Subcutaneous abdominal adipose tissue (tissue), 5 donors: ENCODE measurements around the gene PPP1R15A.

Experiments
- H3K27ac ChIP-seq: one replicate; pipeline ENCODE4 v1.7.0; 2013; ENCODE audit warnings: low read depth, mild to moderate bottlenecking, inconsistent platforms, low read length, moderate library complexity
- H3K27me3 ChIP-seq, 5 donors: one replicate each; pipeline ENCODE4 v1.7.0; 2013; ENCODE audit warnings: low read length in 5 of 5, inconsistent platforms in 1 of 5; ENCODE audit not compliant: control insufficient read depth in 5 of 5, insufficient read depth in 4 of 5
- H3K36me3 ChIP-seq, 5 donors: one replicate each; pipeline ENCODE4 v1.7.0; 2013; ENCODE audit warnings: low read length in 5 of 5; ENCODE audit not compliant: control insufficient read depth in 5 of 5, insufficient read depth in 5 of 5
- H3K4me1 ChIP-seq, 5 donors: one replicate each; pipeline ENCODE4 v1.7.0; 2013; ENCODE audit warnings: low read length in 5 of 5, mild to moderate bottlenecking in 3 of 5, moderate library complexity in 1 of 5; ENCODE audit not compliant: control insufficient read depth in 5 of 5, insufficient read depth in 5 of 5
- H3K4me3 ChIP-seq, 5 donors: one replicate each; pipeline ENCODE4 v1.7.0; 2013; ENCODE audit warnings: low read length in 5 of 5, low read depth in 1 of 5
- H3K9ac ChIP-seq, 5 donors: one replicate each; pipeline ENCODE4 v1.7.0; 2013; ENCODE audit warnings: low read length in 5 of 5, mild to moderate bottlenecking in 4 of 5, moderate library complexity in 3 of 5
- H3K9me3 ChIP-seq, 5 donors: one replicate each; pipeline ENCODE4 v1.7.0; 2013; ENCODE audit warnings: low read length in 5 of 5; ENCODE audit not compliant: control insufficient read depth in 5 of 5
- donor health status: healthy.
- donor health status: healthy.
- donor health status: healthy.
- donor health status: healthy.
- donor health status: healthy.

PPP1R15A gene

DNA sequence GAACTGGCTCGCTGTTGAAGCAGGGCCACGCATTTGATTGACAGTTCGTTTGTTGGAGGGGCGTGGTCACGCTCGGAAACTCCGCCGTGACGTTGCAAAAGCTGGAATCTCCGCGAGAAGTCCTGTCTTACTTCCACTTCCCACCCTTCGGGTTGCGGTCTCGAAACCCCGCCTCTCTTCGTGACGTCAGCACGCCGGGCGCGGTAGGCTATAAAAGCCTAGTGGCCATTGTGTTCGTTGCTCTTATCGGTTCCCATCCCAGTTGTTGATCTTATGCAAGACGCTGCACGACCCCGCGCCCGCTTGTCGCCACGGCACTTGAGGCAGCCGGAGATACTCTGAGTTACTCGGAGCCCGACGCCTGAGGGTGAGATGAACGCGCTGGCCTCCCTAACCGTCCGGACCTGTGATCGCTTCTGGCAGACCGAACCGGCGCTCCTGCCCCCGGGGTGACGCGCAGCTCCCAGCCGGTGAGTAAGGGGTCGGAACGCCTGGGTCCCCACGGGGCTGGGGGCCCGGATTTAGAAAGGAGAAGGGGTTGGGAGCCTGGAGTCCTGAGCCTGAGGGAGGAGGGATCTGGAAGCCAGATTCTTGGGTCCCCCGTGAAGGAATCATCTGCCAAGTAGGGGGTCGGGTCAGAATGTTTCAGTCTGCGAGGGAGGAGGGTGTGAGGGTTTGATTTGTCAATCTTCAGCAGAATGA, at the start of gene PPP1R15A:
Gene PPP1R15A, plus strand, starts transcription at position 240 of the 702 bp plus-strand sequence. CDS start 813 bp downstream, outside the sequence.
- Histone ChIP-seq H3K4me1 (peaks cover 6 to 56% (median 43%) of the 10 kb centered on the region in 5 donors), H3K36me3 (peaks cover 0 to 41% (median 30%) of the 10 kb centered on the region in 5 donors), H3K27ac (peak within 1 kb of the TSS; percentile 100), H3K27me3 (peaks cover 0 to 7% (median 2%) of the 10 kb centered on the region in 5 donors), H3K4me3 (peak within 1 kb of the TSS; percentile 89 to 99 (median 91)), H3K9me3 (no peaks in the 10 kb centered on the region), H3K9ac (peak within 1 kb of the TSS; percentile 95 to 100 (median 97))

DNA sequence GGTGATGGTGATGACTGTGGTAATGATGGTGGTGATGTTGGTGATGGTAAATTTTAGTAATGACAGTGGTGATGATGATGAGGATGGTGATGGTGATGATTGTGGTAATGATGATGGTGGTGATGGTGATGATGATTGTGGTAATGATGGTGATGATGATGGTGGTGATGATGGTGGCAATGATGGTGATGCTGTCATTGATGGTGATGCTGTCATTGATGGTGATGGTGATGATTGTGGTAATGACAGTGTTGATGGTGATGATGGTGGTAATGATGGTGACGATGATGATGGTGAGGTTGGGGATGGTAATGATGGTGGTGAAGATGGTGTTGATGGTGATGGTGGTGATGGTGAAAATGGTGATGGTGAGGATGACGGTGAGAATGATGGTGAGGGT, 49.7 kb upstream of the PPP1R15A start:
- Histone ChIP-seq H3K36me3 (peaks cover 0 to 8% (median 0%) of the 10 kb centered on the region in 5 donors), H3K9ac (no peak overlapping the region), H3K27me3 (no peaks in the 10 kb centered on the region), H3K4me1 (peaks cover 7 to 12% (median 10%) of the 10 kb centered on the region in 5 donors), H3K9me3 (no peaks in the 10 kb centered on the region), H3K4me3 (no peak overlapping the region), H3K27ac (no peak overlapping the region)

DNA sequence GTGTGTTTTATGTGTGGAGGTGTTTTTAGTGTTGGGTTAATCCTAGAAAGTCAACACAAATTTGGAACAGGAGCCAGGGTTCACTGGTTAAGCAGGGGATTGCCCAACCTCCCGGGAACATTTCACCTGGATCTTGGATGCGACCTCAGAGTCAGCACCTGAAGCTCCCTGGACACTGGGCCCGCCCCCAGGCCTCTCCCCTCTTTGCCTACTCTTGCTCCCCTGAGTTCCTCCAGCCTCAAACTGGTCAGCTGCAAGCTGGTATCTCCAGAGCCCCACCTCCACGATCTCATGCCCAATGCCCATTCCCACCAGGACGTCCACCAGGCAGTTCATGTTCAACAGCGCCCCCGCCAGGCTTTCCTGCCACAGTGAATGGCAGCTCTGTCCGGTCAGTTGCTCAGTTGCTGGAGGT, 45.6 kb upstream of the PPP1R15A start:
- Histone ChIP-seq H3K27me3 (no peaks in the 10 kb centered on the region), H3K4me1 (no peaks in the 10 kb centered on the region), H3K9ac (no peak overlapping the region), H3K9me3 (no peaks in the 10 kb centered on the region), H3K36me3 (peaks cover 0 to 12% (median 0%) of the 10 kb centered on the region in 5 donors), H3K4me3 (no peak overlapping the region), H3K27ac (no peak overlapping the region)

DNA sequence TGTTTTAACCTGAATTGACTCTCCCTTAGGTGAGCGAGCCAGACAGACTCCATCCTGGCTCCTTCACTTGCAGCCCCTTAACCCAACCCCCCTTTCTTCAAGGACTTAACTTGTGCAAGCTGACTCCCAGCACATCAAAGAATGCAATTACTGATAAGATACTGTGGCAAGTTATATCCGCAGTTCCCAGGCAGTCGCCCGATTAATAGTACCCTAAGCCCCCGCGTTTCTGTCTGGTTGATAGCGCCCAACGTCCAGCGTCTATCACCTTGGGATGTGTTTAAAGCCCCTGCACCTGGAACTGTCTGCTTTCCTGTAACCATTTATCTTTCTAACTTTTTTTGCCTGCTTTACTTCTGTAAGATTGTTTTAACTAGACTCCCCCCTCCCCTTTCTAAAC, 42.1 kb upstream of the PPP1R15A start:
- Histone ChIP-seq H3K9ac (no peak overlapping the region), H3K27me3 (no peaks in the 10 kb centered on the region)

DNA sequence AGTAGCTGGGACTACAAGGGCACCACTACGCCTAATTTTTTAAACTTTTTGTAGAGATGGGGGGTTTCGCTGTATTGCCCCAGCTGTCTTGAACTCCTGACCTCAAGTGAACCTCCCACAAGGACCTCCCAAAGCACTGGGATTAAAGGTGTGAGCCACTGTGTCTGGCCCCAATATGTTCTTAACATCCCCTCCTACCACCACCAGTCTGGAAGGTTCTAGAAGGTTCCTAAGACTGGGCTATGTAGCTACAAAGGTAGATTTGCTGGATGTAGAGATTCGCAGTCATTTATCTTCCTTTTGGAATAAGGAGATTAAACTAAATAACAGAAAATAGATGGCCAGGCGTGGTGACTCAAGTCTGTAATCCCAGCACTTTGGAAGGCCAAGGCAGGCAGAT, 41.3 kb upstream of the PPP1R15A start:
- peaks cover 0 to 15% (median 0%) of the 10 kb centered on the region in 5 donors for H3K36me3 ChIP-seq
- no peaks in the 10 kb centered on the region for H3K27me3 ChIP-seq
- H3K27ac ChIP-seq: no peak overlapping the region
- H3K4me1 ChIP-seq: peaks cover 0 to 8% (median 5%) of the 10 kb centered on the region in 5 donors
- H3K9me3 ChIP-seq: no peaks in the 10 kb centered on the region
- no peak overlapping the region for H3K4me3 ChIP-seq
- H3K9ac ChIP-seq: no peak overlapping the region

More for the DNA sequence above, 42.1 kb upstream of the PPP1R15A start:
- no peaks in the 10 kb centered on the region for H3K9me3 ChIP-seq
- H3K27ac ChIP-seq: no peak overlapping the region
- no peak overlapping the region for H3K4me3 ChIP-seq
- H3K36me3 ChIP-seq: peaks cover 0 to 15% (median 0%) of the 10 kb centered on the region in 5 donors
- H3K4me1 ChIP-seq: no peaks in the 10 kb centered on the region

DNA sequence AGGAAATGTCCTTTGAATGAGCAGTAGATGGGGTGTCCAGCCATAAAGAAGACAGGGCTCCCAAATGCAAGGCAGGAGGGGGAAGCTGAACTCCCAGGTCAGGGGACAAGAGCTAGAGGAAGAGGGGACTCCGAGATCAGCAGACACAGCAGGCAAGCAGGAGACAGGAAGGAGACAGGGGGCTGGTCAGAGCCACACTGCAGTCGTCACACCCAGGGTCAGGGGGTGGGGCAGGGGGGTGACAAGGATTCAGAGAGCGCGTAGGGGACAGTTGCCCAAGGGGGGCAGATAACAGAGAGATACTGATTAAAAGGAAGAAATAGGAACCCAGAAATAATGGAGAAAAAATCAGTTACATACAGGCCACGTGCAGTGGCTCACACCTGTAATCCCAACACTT, 39.2 kb upstream of the PPP1R15A start:
- H3K9me3 ChIP-seq: no peaks in the 10 kb centered on the region
- no peak overlapping the region for H3K4me3 ChIP-seq
- H3K27ac ChIP-seq: no peak overlapping the region
- H3K27me3 ChIP-seq: no peaks in the 10 kb centered on the region
- peaks cover 0 to 23% (median 16%) of the 10 kb centered on the region in 5 donors for H3K4me1 ChIP-seq
- no peak overlapping the region for H3K9ac ChIP-seq
- H3K36me3 ChIP-seq: peaks cover 0 to 12% (median 0%) of the 10 kb centered on the region in 5 donors

DNA sequence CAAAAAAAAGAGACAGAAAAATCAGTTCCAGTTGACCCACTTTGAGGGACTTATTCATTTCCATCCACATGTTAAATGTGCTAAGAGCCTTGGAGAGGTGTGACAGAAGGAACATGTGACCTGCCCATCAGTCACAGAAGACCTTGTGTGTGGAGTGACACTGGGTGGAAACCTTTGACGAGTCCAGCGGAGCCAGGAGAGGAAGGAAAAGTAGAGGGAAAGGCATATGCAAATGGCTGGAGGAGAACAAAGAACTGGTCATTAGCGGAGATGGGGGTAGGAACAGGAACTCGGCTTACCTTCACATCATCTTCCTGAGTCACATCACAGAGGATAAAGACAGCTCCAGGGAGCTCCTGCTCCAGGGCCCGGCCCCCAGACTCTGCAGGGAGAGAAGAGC, 38.2 kb upstream of the PPP1R15A start:
- H3K36me3 ChIP-seq: peaks cover 0 to 12% (median 0%) of the 10 kb centered on the region in 5 donors
- H3K27me3 ChIP-seq: no peaks in the 10 kb centered on the region
- no peak overlapping the region for H3K4me3 ChIP-seq
- H3K9ac ChIP-seq: no peak overlapping the region
- H3K4me1 ChIP-seq: peaks cover 0 to 23% (median 16%) of the 10 kb centered on the region in 5 donors
- no peak overlapping the region for H3K27ac ChIP-seq
- no peaks in the 10 kb centered on the region for H3K9me3 ChIP-seq

DNA sequence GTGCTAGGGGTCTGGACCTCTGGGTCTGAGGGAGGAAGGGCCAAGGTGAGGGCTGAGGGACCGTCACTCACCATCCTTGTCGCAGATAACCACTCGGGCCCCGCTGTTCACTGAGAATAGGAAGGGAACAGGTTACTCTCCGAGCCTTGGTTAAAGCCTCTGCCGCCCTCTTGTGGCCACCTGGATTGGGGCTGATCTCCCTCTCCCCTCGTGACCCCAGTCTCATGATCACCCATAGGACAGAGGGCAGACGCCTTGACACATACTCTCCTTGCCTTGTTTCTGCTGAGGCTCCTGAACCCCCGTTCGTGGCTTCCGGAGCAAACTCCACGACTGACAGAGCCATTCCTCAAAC, 36.5 kb upstream of the PPP1R15A start:
- Histone ChIP-seq H3K36me3 (peaks cover 0 to 12% (median 0%) of the 10 kb centered on the region in 5 donors), H3K9me3 (no peaks in the 10 kb centered on the region), H3K27me3 (no peaks in the 10 kb centered on the region), H3K9ac (peak overlapping the region in 4 of 5 donors; percentile 27 to 78 (median 66)), H3K27ac (peak overlapping the region; percentile 17), H3K4me1 (peaks cover 0 to 23% (median 16%) of the 10 kb centered on the region in 5 donors), H3K4me3 (peak overlapping the region; percentile 34 to 70 (median 63))

DNA sequence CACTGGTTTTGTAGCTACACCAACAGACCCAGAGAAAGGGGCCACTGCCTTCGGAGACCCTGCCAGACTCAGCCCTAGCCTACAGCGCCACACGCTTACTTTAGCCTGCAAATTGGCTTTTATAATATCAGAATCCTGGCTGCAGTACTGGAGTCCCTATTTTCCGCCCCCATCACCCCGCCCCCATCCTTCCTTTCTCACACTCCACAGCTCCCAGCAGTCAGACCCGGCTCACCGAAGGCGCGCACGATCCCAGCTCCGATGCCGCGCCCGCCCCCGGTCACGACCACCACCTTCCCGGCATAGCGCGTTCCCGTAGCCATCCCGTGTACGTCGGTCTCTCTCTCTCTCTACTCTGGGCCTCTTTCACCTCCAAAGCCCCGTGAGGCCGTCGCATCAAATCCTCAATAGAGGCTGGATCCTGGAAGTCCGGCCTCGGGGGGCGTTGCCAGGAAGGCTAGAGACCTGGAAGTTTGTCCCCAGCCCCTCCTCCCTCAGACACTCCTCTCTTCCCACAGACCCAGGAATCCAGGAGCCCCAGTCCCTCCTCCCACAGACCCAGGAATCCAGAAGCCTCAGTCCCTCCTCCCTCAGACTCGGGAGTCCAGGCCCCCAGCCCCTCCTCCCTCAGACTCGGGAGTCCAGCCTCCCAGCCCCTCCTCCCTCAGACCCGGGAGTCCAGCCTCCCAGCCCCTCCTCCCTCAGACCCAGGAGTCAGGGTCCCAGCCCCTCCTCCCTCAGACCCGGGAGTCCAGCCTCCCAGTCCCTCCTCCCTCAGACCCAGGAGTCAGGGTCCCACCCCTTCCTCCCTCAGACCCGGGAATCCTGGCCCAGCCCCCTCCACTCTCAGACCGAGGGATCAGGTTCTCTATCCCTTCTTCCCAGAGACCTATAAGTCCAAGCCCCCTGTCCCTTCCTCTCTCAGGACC, 35.9 kb upstream of the PPP1R15A start, which contains the start of gene HSD17B14:
Gene HSD17B14, minus strand, starts transcription at position 403 of the 929 bp plus-strand sequence. Its CDS starts 80 bp downstream, at position 323.
- no peaks in the 10 kb centered on the region for H3K27me3 ChIP-seq
- H3K4me1 ChIP-seq: peaks cover 0 to 23% (median 16%) of the 10 kb centered on the region in 5 donors
- peaks cover 0 to 10% (median 0%) of the 10 kb centered on the region in 5 donors for H3K36me3 ChIP-seq
- H3K27ac ChIP-seq: peak within 1 kb of the TSS; percentile 17
- H3K4me3 ChIP-seq: peak within 1 kb of the TSS; percentile 34 to 70 (median 63)
- H3K9me3 ChIP-seq: no peaks in the 10 kb centered on the region
- peak within 1 kb of the TSS in 4 of 5 donors; percentile 27 to 78 (median 66) for H3K9ac ChIP-seq
